GM18909 (cell line): ENCODE data around the gene PIK3R5.
A peak's percentile ranks its signal among the peaks of the same experiment; 100 is the strongest.
"Not testable (repeated sequence)": the region's sequence is repeated elsewhere in the genome, so short reads cannot be mapped to it uniquely, and the experiment has no call there.

Experiments
- ATAC-seq: cut with Tn5 transposase; IDR thresholded peaks from one replicate; pipeline ENCODE4 v1.9.1; 2021; ENCODE audit warnings: mild to moderate bottlenecking; ENCODE audit not compliant: unreplicated experiment, poor library complexity

Gene PIK3R5

GRCh38 chr17:8865811-8866210, 99.7 kb downstream of the PIK3R5 start:
- ATAC-seq, result no peak

GRCh38 chr17:8865385-8865784, 100.1 kb downstream of the PIK3R5 start:
- no peak for ATAC-seq

GRCh38 chr17:8862213-8863056, 103.1 kb downstream of the PIK3R5 start:
- ATAC-seq, result no peak

GRCh38 chr17:8861495-8862181, 103.9 kb downstream of the PIK3R5 start:
- no peak for ATAC-seq

GRCh38 chr17:8859804-8860430, 105.6 kb downstream of the PIK3R5 start:
- ATAC-seq, result no peak

- no peak for ATAC-seq
Measured at GRCh38 chr17:8859027-8859803, 106.3 kb downstream of the PIK3R5 start.

- peak; percentile 57 for ATAC-seq
Measured at GRCh38 chr17:8857919-8858318, 107.6 kb downstream of the PIK3R5 start.

GRCh38 chr17:8856869-8857575, 108.5 kb downstream of the PIK3R5 start:
- ATAC-seq, result no peak

GRCh38 chr17:8856205-8856603, 109.3 kb downstream of the PIK3R5 start:
- not testable (repeated sequence) for ATAC-seq

GRCh38 chr17:8855477-8856204, 109.9 kb downstream of the PIK3R5 start:
- no peak for ATAC-seq

GRCh38 chr17:8851600-8851999, 113.9 kb downstream of the PIK3R5 start:
- ATAC-seq, result no peak

- no peak for ATAC-seq
Measured at GRCh38 chr17:8849311-8850041, 116.0 kb downstream of the PIK3R5 start.

- ATAC-seq, result no peak
Measured at GRCh38 chr17:8847891-8848290, 117.6 kb downstream of the PIK3R5 start.

- no peak for ATAC-seq
Measured at GRCh38 chr17:8846768-8847211, 118.7 kb downstream of the PIK3R5 start.

- no peak for ATAC-seq
Measured at GRCh38 chr17:8844229-8845218, 121.0 kb downstream of the PIK3R5 start.

GRCh38 chr17:8843344-8843743, 122.2 kb downstream of the PIK3R5 start:
- ATAC-seq, result no peak

- no peak for ATAC-seq
Measured at GRCh38 chr17:8841844-8842243, 123.7 kb downstream of the PIK3R5 start.
